T1000 (cell line): Measurements from ENCODE around the gene DSG4.

Experiments used
- DNase-seq: peaks from one replicate; lab custom pipeline; 2025; ENCODE audit warnings: mixed read lengths; lab: John Stamatoyannopoulos, UW

The DSG4 gene

DNA sequence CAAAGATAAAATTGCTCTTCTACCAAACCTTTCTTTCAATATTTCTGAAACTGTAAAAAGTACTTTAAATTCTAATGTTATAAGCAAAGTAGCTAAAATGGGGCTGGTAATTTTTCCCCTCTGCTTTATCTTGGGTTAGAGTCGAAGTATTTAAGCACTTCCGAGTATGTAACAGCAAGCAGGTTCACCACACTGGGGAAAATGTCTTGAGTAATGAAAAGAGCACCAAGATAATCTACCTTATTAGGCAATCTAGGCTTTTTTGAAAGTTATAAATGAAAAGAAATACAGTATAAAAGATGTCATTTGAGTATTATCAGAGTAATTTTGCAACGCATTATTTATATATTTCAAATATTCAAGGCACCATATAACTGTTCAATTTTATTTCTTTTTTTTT lies 70.3 kb downstream of the DSG4 start:
- no peak for DNase-seq

DNA sequence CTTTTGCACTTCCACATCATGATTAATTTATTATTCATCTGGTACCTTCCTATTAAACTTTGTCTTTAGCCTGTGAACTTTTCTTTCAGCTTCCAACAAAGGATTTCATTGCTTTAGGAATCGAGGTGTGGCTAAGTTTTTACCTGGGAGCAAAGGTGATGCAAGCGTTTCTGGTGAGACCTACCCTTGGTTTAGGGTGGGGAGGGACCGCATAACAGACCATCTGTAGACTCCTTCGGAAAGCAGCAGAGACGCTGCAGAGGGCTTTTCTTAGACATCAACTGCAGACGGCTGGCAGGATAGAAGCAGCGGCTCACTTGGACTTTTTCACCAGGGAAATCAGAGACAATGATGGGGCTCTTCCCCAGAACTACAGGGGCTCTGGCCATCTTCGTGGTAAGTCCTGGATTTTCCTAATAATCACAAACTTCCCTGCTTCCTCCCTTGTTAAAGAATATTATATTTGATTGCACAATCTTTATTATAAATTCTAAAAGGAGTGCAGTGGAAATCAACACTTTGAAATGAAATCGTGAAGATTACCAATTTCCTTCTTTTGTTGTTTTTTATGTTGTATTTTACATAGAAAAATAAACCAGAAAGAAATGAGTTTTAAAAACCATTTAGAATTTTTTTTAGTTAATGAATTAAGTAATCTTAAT lies 71.1 kb downstream of the DSG4 start, which contains the start of gene DSG3:
Gene DSG3 (plus strand): TSS at position 212 of the 662 bp plus-strand sequence. CDS start 137 bp downstream, at position 349.
- DNase-seq, result no peak

DNA sequence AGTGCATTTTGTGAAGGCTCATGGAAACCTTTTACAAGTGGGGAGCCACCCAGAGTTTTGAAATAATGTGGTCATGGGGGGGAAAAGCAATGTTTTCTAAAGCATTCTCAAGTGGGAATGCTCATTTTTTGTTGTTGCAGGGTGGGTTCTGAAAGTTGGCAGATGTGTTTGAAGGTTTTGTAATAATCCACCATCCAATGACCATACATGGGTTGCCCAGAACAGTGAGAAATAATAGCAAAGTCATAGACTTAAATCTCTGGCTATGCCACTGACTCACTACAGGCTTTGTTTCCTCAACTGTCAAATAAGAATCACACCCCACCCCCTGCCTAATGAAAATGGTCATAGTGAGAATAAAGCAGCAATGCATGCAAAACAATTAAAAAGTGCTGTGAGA lies 73.8 kb downstream of the DSG4 start:
- no peak for DNase-seq

DNA sequence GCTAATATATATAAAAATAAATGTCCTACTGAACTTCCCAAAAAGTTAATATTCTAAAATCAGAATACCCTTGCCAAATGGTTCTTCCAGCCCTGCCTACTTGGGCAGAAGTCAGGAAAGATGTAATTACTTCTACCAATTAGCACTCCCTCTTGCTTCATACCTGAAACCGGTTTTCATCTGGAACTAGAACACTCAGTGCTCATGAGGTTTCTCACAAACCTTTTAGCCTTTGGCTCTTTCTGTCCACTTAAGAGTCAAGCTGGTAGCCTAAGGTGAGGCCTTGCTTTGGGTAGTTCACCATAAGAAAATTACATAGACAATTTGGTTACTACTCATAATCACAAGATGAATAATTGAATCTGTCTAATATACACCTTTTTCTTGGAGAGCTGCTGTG lies 75.0 kb downstream of the DSG4 start:
- DNase-seq, result no peak

DNA sequence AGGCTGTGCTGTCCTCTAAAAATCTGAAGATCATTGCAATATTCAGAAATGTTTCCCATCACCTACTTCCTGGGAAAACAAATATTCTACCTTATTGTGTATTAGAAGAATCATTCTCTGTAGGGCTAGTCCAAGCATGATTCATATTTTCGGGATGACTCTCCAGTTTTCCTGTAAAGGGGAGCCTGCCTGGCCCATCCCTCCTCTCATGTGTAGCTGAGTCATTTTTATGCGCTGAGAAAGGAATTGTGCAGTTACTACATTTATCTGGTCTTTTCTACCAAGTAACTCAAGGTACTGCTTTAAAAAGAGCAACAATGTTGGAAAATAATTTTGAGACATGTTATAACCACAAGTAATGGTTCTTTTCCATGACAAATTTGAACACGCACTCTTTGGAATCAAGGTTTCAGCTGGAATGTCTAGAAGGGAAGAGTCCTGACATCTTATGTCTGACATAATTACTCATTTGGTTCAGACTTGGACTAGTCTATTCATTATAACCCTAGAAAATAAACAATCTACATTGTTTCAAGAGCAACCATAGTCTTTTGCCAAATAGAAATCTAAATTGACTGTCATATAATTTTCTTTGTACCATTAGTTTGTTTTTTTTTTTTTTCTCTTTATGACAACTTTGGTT lies 77.6 kb downstream of the DSG4 start:
- peak; percentile 4 for DNase-seq
